TTC549 (cell line): Measurements from ENCODE around the gene MFSD2A.
"Not testable (repeated sequence)": the region's sequence is repeated elsewhere in the genome, so short reads cannot be mapped to it uniquely, and the experiment has no call there.

Experiments
- FAIRE-seq: peaks from 2 replicates; lab custom pipeline; 2012; peaks lifted over from hg19 to GRCh38; lab: Jason Lieb, UNC

Gene MFSD2A

GRCh38 chr1:39969048-39969447 lies 14.1 kb downstream of the MFSD2A start:
- FAIRE-seq = no peak

GRCh38 chr1:39969531-39970270 lies 14.8 kb downstream of the MFSD2A start:
- no peak for FAIRE-seq

GRCh38 chr1:39970274-39970673 lies 15.3 kb downstream of the MFSD2A start:
- FAIRE-seq = no peak

GRCh38 chr1:39971138-39971537 lies 16.2 kb downstream of the MFSD2A start:
- FAIRE-seq = no peak

GRCh38 chr1:39973503-39974135 lies 18.7 kb downstream of the MFSD2A start:
- FAIRE-seq = peak; percentile 17

GRCh38 chr1:39976732-39977131 lies 21.8 kb downstream of the MFSD2A start:
- FAIRE-seq = no peak

GRCh38 chr1:39977202-39977601 lies 22.3 kb downstream of the MFSD2A start:
- FAIRE-seq = no peak

- FAIRE-seq = no peak
These were observed 24.7 kb downstream of the MFSD2A start for GRCh38 chr1:39979654-39980053.

- FAIRE-seq = no peak
These were observed 25.8 kb downstream of the MFSD2A start for GRCh38 chr1:39980555-39981313.

GRCh38 chr1:39981385-39981784 lies 26.4 kb downstream of the MFSD2A start:
- no peak for FAIRE-seq

GRCh38 chr1:39981945-39982344 lies 27.0 kb downstream of the MFSD2A start:
- FAIRE-seq = no peak

- FAIRE-seq = not testable (repeated sequence)
These were observed 29.5 kb downstream of the MFSD2A start for GRCh38 chr1:39984480-39984879.

- no peak for FAIRE-seq
These were observed 30.0 kb downstream of the MFSD2A start for GRCh38 chr1:39984951-39985350.

- FAIRE-seq = no peak
These were observed 32.9 kb downstream of the MFSD2A start for GRCh38 chr1:39987869-39988268.

- no peak for FAIRE-seq
These were observed 33.8 kb downstream of the MFSD2A start for GRCh38 chr1:39988618-39989343.

GRCh38 chr1:39990428-39990827 lies 35.5 kb downstream of the MFSD2A start:
- FAIRE-seq = no peak

GRCh38 chr1:39992234-39992633 lies 37.3 kb downstream of the MFSD2A start:
- FAIRE-seq = no peak

- no peak for FAIRE-seq
These were observed 37.9 kb downstream of the MFSD2A start for GRCh38 chr1:39992888-39993287.

- no peak for FAIRE-seq
These were observed 41.0 kb downstream of the MFSD2A start for GRCh38 chr1:39995973-39996393.

GRCh38 chr1:39996396-39997004 lies 41.6 kb downstream of the MFSD2A start:
- no peak for FAIRE-seq

GRCh38 chr1:40001456-40001855 lies 46.5 kb downstream of the MFSD2A start:
- FAIRE-seq = no peak
